SK-N-SH treated with all-trans-retinoic acid at 6 μM for 48 hours (cell line): ENCODE results near the gene TIGD4.
"Not testable (repeated sequence)": the region's sequence is repeated elsewhere in the genome, so short reads cannot be mapped to it uniquely, and the experiment has no call there.

Experiments used
- ATAC-seq: fragments of 200-7000 bp; cut with Tn5 transposase; 3 replicates; pipeline ENCODE4 v1.9.1; 2020; ENCODE audit warnings: mild to moderate bottlenecking, moderate library complexity
- ARNTL ChIP-seq: fragments of 450-650 bp; formaldehyde crosslinking; IDR thresholded peaks from 2 replicates; pipeline ENCODE4 v1.5.0; 2020; ENCODE audit warnings: low read depth, mild to moderate bottlenecking, moderate library complexity, borderline replicate concordance
- BACH2 ChIP-seq: fragments of 250-450 bp; sonication (Bioruptor Pico); IDR thresholded peaks from 2 replicates; pipeline ENCODE4 v1.9.0; 2021; ENCODE audit warnings: mild to moderate bottlenecking, borderline replicate concordance
- CSDC2 ChIP-seq: fragments of 250-450 bp; sonication (Bioruptor Pico); IDR thresholded peaks from 2 replicates; pipeline ENCODE4 v1.5.0; 2020; ENCODE audit warnings: mild to moderate bottlenecking, moderate library complexity
- ISL1 ChIP-seq: fragments of 250-450 bp; sonication (Bioruptor Pico); IDR thresholded peaks from 2 replicates; pipeline ENCODE4 v2.1.2; 2022; ENCODE audit warnings: mild to moderate bottlenecking, moderate library complexity
- OSR1 ChIP-seq: fragments of 250-450 bp; sonication (Bioruptor Pico); IDR thresholded peaks from 2 replicates; pipeline ENCODE4 v1.8.0; 2022; ENCODE audit warnings: moderate library complexity, mild to moderate bottlenecking, inconsistent platforms
- RARB ChIP-seq: fragments of 250-450 bp; sonication (Bioruptor Pico); IDR thresholded peaks from 2 replicates; pipeline ENCODE4 v1.8.0; 2021; ENCODE audit warnings: mild to moderate bottlenecking, moderate library complexity
- SNAI2 ChIP-seq: fragments of 250-450 bp; sonication (Bioruptor Pico); IDR thresholded peaks from 2 replicates; pipeline ENCODE4 v1.5.0; 2020; ENCODE audit warnings: mild to moderate bottlenecking, moderate library complexity
- TCF4 ChIP-seq: fragments of 250-450 bp; sonication (Bioruptor Pico); IDR thresholded peaks from 2 replicates; pipeline ENCODE4 v1.8.0; 2021; ENCODE audit warnings: mild to moderate bottlenecking, moderate library complexity, borderline replicate concordance
- ZC3H10 ChIP-seq: fragments of 250-450 bp; sonication (Bioruptor Pico); IDR thresholded peaks from 2 replicates; pipeline ENCODE4 v1.5.1; 2021; ENCODE audit warnings: mild to moderate bottlenecking, moderate library complexity
- ZFP3 ChIP-seq: fragments of 250-450 bp; sonication (Bioruptor Pico); IDR thresholded peaks from 2 replicates; pipeline ENCODE4 v1.5.0; 2020; ENCODE audit warnings: mild to moderate bottlenecking, moderate library complexity
- ZFP30 ChIP-seq: fragments of 450-650 bp; formaldehyde crosslinking; IDR thresholded peaks from 2 replicates; pipeline ENCODE4 v1.5.0; 2022; ENCODE audit warnings: mild to moderate bottlenecking, moderate library complexity
- ZNF565 ChIP-seq: fragments of 450-650 bp; formaldehyde crosslinking; conservative IDR thresholded peaks from 2 replicates; pipeline ENCODE4 v1.5.0; 2020; ENCODE audit warnings: low read depth, mild to moderate bottlenecking, moderate library complexity
- ZNF70 ChIP-seq: fragments of 450-650 bp; formaldehyde crosslinking; IDR thresholded peaks from 2 replicates; pipeline ENCODE4 v1.5.0; 2020; ENCODE audit warnings: mild to moderate bottlenecking, moderate library complexity
- ZNF8 ChIP-seq: fragments of 450-650 bp; formaldehyde crosslinking; IDR thresholded peaks from 2 replicates; pipeline ENCODE4 v1.5.0; 2020; ENCODE audit warnings: mild to moderate bottlenecking, moderate library complexity
- TF ChIP-seq, protein P1 (sequence below): fragments of 250-450 bp; sonication (Bioruptor Pico); IDR thresholded peaks from 2 replicates; pipeline ENCODE4 v1.8.0; 2021; ENCODE audit warnings: low read depth, mild to moderate bottlenecking, moderate library complexity, borderline replicate concordance
- TF ChIP-seq, protein P2 (sequence below): fragments of 250-450 bp; sonication (Bioruptor Pico); IDR thresholded peaks from 2 replicates; pipeline ENCODE4 v1.8.0; 2020; ENCODE audit warnings: mild to moderate bottlenecking, moderate library complexity, borderline replicate concordance
- TF ChIP-seq, protein P3 (sequence below): fragments of 250-450 bp; sonication (Bioruptor Pico); IDR thresholded peaks from 2 replicates; pipeline ENCODE4 v1.5.1; 2021; ENCODE audit warnings: mild to moderate bottlenecking, moderate library complexity
- TF ChIP-seq, protein P4 (sequence below): fragments of 250-450 bp; sonication (Bioruptor Pico); IDR thresholded peaks from 2 replicates; pipeline ENCODE4 v1.5.0; 2020; ENCODE audit warnings: mild to moderate bottlenecking, moderate library complexity

The TIGD4 gene

GRCh38 chr4:152773339-152773738, 6.2 kb downstream of the TIGD4 start:
- no peak for ATAC-seq

GRCh38 chr4:152771741-152772533, 7.6 kb downstream of the TIGD4 start:
- TF ChIP-seq ZNF70 (no peak), ZC3H10 (CRISPR knock-in tag) (no peak), ZNF8 (CRISPR knock-in tag) (no peak), ISL1 (CRISPR knock-in tag) (no peak), ZNF565 (CRISPR knock-in tag) (no peak), ZFP3 (CRISPR knock-in tag) (no peak), BACH2 (no peak)
- TF ChIP-seq, protein P1, sequence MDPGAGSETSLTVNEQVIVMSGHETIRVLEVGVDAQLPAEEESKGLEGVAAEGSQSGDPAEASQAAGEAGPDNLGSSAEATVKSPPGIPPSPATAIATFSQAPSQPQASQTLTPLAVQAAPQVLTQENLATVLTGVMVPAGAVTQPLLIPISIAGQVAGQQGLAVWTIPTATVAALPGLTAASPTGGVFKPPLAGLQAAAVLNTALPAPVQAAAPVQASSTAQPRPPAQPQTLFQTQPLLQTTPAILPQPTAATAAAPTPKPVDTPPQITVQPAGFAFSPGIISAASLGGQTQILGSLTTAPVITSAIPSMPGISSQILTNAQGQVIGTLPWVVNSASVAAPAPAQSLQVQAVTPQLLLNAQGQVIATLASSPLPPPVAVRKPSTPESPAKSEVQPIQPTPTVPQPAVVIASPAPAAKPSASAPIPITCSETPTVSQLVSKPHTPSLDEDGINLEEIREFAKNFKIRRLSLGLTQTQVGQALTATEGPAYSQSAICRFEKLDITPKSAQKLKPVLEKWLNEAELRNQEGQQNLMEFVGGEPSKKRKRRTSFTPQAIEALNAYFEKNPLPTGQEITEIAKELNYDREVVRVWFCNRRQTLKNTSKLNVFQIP, result no peak
- ATAC-seq, result no peak

More at GRCh38 chr4:152773339-152773738, 6.2 kb downstream of the TIGD4 start:
- TF ChIP-seq ZNF565 (CRISPR knock-in tag) (no peak), ZC3H10 (CRISPR knock-in tag) (no peak), RARB (CRISPR knock-in tag) (no peak), ISL1 (CRISPR knock-in tag) (no peak), ZFP3 (CRISPR knock-in tag) (no peak), CSDC2 (CRISPR knock-in tag) (no peak)
- TF ChIP-seq, protein P2, sequence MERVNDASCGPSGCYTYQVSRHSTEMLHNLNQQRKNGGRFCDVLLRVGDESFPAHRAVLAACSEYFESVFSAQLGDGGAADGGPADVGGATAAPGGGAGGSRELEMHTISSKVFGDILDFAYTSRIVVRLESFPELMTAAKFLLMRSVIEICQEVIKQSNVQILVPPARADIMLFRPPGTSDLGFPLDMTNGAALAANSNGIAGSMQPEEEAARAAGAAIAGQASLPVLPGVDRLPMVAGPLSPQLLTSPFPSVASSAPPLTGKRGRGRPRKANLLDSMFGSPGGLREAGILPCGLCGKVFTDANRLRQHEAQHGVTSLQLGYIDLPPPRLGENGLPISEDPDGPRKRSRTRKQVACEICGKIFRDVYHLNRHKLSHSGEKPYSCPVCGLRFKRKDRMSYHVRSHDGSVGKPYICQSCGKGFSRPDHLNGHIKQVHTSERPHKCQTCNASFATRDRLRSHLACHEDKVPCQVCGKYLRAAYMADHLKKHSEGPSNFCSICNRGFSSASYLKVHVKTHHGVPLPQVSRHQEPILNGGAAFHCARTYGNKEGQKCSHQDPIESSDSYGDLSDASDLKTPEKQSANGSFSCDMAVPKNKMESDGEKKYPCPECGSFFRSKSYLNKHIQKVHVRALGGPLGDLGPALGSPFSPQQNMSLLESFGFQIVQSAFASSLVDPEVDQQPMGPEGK (CRISPR knock-in tag), result no peak

- ATAC-seq, result not testable (repeated sequence)
Observed at GRCh38 chr4:152765069-152765737, 14.3 kb downstream of the TIGD4 start.

GRCh38 chr4:152763796-152764195, 15.7 kb downstream of the TIGD4 start:
- TF ChIP-seq CSDC2 (CRISPR knock-in tag) (no peak), SNAI2 (CRISPR knock-in tag) (no peak), BACH2 (no peak), ISL1 (CRISPR knock-in tag) (no peak), ARNTL (CRISPR knock-in tag) (no peak), ZNF70 (no peak), TCF4 (CRISPR knock-in tag) (no peak), OSR1 (CRISPR knock-in tag) (no peak)
- TF ChIP-seq, protein P3, sequence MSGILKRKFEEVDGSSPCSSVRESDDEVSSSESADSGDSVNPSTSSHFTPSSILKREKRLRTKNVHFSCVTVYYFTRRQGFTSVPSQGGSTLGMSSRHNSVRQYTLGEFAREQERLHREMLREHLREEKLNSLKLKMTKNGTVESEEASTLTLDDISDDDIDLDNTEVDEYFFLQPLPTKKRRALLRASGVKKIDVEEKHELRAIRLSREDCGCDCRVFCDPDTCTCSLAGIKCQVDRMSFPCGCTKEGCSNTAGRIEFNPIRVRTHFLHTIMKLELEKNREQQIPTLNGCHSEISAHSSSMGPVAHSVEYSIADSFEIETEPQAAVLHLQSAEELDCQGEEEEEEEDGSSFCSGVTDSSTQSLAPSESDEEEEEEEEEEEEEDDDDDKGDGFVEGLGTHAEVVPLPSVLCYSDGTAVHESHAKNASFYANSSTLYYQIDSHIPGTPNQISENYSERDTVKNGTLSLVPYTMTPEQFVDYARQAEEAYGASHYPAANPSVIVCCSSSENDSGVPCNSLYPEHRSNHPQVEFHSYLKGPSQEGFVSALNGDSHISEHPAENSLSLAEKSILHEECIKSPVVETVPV (CRISPR knock-in tag), result no peak
- TF ChIP-seq, all 23 proteins: peak for 0
- ATAC-seq, result no peak

DNA sequence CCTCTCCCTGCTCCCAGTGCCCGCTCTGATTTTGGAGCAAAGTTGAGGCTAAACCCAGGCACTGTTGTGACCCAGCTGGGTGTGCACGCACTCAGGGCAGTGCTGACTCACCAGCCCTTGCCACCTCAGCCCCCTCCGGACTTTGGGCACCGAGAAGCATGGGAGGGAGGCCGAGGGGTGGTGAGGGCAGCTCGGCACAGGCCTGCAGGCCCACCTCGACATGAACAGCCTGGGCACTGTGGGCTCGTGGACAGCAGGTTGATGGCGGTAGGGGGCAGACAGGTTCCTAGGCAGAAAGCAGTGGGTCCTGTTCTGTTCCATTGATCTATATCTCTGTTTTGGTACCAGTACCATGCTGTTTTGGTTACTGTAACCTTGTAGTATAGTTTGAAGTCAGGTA, 30.9 kb downstream of the TIGD4 start:
- no peak for ATAC-seq
- TF ChIP-seq BACH2 (no peak), ARNTL (CRISPR knock-in tag) (no peak), ZFP30 (CRISPR knock-in tag) (no peak)
- TF ChIP-seq, protein P1, result no peak
- TF ChIP-seq, protein P4, sequence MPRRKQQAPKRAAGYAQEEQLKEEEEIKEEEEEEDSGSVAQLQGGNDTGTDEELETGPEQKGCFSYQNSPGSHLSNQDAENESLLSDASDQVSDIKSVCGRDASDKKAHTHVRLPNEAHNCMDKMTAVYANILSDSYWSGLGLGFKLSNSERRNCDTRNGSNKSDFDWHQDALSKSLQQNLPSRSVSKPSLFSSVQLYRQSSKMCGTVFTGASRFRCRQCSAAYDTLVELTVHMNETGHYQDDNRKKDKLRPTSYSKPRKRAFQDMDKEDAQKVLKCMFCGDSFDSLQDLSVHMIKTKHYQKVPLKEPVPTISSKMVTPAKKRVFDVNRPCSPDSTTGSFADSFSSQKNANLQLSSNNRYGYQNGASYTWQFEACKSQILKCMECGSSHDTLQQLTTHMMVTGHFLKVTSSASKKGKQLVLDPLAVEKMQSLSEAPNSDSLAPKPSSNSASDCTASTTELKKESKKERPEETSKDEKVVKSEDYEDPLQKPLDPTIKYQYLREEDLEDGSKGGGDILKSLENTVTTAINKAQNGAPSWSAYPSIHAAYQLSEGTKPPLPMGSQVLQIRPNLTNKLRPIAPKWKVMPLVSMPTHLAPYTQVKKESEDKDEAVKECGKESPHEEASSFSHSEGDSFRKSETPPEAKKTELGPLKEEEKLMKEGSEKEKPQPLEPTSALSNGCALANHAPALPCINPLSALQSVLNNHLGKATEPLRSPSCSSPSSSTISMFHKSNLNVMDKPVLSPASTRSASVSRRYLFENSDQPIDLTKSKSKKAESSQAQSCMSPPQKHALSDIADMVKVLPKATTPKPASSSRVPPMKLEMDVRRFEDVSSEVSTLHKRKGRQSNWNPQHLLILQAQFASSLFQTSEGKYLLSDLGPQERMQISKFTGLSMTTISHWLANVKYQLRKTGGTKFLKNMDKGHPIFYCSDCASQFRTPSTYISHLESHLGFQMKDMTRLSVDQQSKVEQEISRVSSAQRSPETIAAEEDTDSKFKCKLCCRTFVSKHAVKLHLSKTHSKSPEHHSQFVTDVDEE (CRISPR knock-in tag), result no peak
- TF ChIP-seq, protein P2 (CRISPR knock-in tag), result no peak
- TF ChIP-seq, all 23 proteins: peak for 0
